CD14-positive monocyte (primary cell): ENCODE data around the gene ECEL1. TPM values are rescaled to one million over a fixed set of nuclear protein-coding genes. Genes with fewer than 3 reads are reported as not detected.
A peak's percentile ranks its signal among the peaks of the same experiment; 100 is the strongest.

ENCODE experiments used
- DNase-seq, 3 donors: peaks; one replicate each; pipeline ENCODE4 v3.0.0-alpha.2; 2011 to 2022
- H2AFZ ChIP-seq: 2 replicates; pipeline ENCODE4 v1.6.0; 2012; ENCODE audit warnings: mild to moderate bottlenecking, low read depth, low read length, inconsistent platforms; ENCODE audit not compliant: insufficient read depth, poor library complexity, severe bottlenecking
- H3K27ac ChIP-seq, 2 donors: 1 replicate in 1 of 2; 2 replicates in 1 of 2; pipeline ENCODE4 v1.5.1; 2012 to 2013; ENCODE audit warnings: low read length in 2 of 2, control low read depth in 1 of 2, inconsistent platforms in 1 of 2, low read depth in 1 of 2, mild to moderate bottlenecking in 1 of 2
- H3K27me3 ChIP-seq, 2 donors: one replicate each; pipeline versions ENCODE4 v1.6.0 to v1.6.1; 2011 to 2013; ENCODE audit warnings: low read length in 2 of 2; ENCODE audit not compliant: control insufficient read depth in 2 of 2, insufficient read depth in 2 of 2
- H3K36me3 ChIP-seq, 2 donors: replicated peaks in 1 of 2; 1 replicate in 1 of 2; 2 replicates in 1 of 2; pipeline versions ENCODE4 v1.5.1 to v1.6.1; 2012 to 2013; ENCODE audit warnings: low read length in 2 of 2, control low read depth in 1 of 2, inconsistent platforms in 1 of 2, mild to moderate bottlenecking in 1 of 2; ENCODE audit not compliant: insufficient read depth in 2 of 2, control insufficient read depth in 1 of 2
- H3K4me1 ChIP-seq, 2 donors: 1 replicate in 1 of 2; 2 replicates in 1 of 2; pipeline versions ENCODE4 v1.5.1 to v1.6.1; 2012 to 2013; ENCODE audit warnings: low read length in 2 of 2, control low read depth in 1 of 2, inconsistent platforms in 1 of 2, mild to moderate bottlenecking in 1 of 2, moderate library complexity in 1 of 2; ENCODE audit not compliant: insufficient read depth in 2 of 2, control insufficient read depth in 1 of 2
- H3K4me2 ChIP-seq: replicated peaks from 2 replicates; pipeline ENCODE3; 2012; ENCODE audit warnings: low read length, moderate library complexity, mild to moderate bottlenecking; ENCODE audit not compliant: poor library complexity, severe bottlenecking; ENCODE audit errors: extremely low read depth
- H3K4me3 ChIP-seq, 3 experiments: fragments of 200-600 bp in 1 of 3; sonication (generic) in 1 of 3; replicated peaks in 1 of 3; 1 replicate in 2 of 3; 2 replicates in 1 of 3; pipeline ENCODE4 v1.5.1; 2011 to 2013; ENCODE audit warnings: low read length in 3 of 3, mild to moderate bottlenecking in 3 of 3, control low read depth in 2 of 3, low read depth in 2 of 3, inconsistent platforms in 1 of 3, moderate library complexity in 1 of 3
- H3K79me2 ChIP-seq: 2 replicates; pipeline ENCODE4 v1.6.0; 2012; ENCODE audit warnings: mild to moderate bottlenecking, control low read depth, inconsistent platforms, low read length, moderate library complexity; ENCODE audit not compliant: insufficient read depth
- H3K9ac ChIP-seq: 2 replicates; pipeline ENCODE4 v1.6.0; 2017; ENCODE audit warnings: low read length, mild to moderate bottlenecking; ENCODE audit not compliant: insufficient read depth, poor library complexity, severe bottlenecking
- H3K9me3 ChIP-seq, 2 donors: replicated peaks in 1 of 2; 1 replicate in 1 of 2; 2 replicates in 1 of 2; pipeline versions ENCODE4 v1.5.1 to v1.6.1; 2012 to 2013; ENCODE audit warnings: low read length in 2 of 2, control low read depth in 1 of 2; ENCODE audit not compliant: control insufficient read depth in 1 of 2, insufficient read depth in 1 of 2
- H4K20me1 ChIP-seq: 2 replicates; pipeline ENCODE4 v1.6.0; 2012; ENCODE audit warnings: mild to moderate bottlenecking, low read length, control low read depth, moderate library complexity; ENCODE audit not compliant: insufficient read depth
- H3K27ac Mint-ChIP-seq, 7 donors: one replicate each; pipeline ENCODE4 v1.8.0; 2020; ENCODE audit warnings: mild to moderate bottlenecking in 7 of 7, mixed read lengths in 7 of 7, moderate library complexity in 6 of 7, inconsistent platforms in 2 of 7
- H3K27me3 Mint-ChIP-seq, 3 donors: one replicate each; pipeline ENCODE4 v1.8.0; 2021 to 2022; ENCODE audit warnings: low read depth in 3 of 3, mild to moderate bottlenecking in 3 of 3, mixed read lengths in 3 of 3, moderate library complexity in 3 of 3, inconsistent platforms in 1 of 3
- H3K36me3 Mint-ChIP-seq, 2 donors: one replicate each; pipeline ENCODE4 v1.8.0; 2020; ENCODE audit warnings: mixed read lengths in 2 of 2, inconsistent platforms in 1 of 2, mild to moderate bottlenecking in 1 of 2
- H3K4me1 Mint-ChIP-seq: one replicate; pipeline ENCODE4 v1.8.0; 2020; ENCODE audit warnings: mild to moderate bottlenecking, mixed read lengths
- H3K4me3 Mint-ChIP-seq, 2 donors: one replicate each; pipeline ENCODE4 v1.8.0; 2020; ENCODE audit warnings: mild to moderate bottlenecking in 2 of 2, mixed read lengths in 2 of 2, moderate library complexity in 1 of 2
- H3K9me3 Mint-ChIP-seq, 7 donors: one replicate each; pipeline ENCODE4 v1.8.0; 2020 to 2022; ENCODE audit warnings: mixed read lengths in 7 of 7, mild to moderate bottlenecking in 6 of 7, moderate library complexity in 6 of 7, inconsistent platforms in 2 of 7
- WGBS: methylation state at CpG from one replicate; pipeline ENCODE4 v1.1.5; 2013; ENCODE audit warnings: missing lambda C conversion rate; ENCODE audit not compliant: insufficient coverage; 5-methylcytosine and 5-hydroxymethylcytosine counted together
- intact Hi-C, 2 donors: fragments of 100-400 bp; cut with micrococcal nuclease; formaldehyde crosslinking; loops; one replicate each; pipeline versions ENCODE4 v1.15.0 to v1.15.1; 2023
- polyA plus RNA-seq, 3 donors: library from polyadenylated mRNA; depleted of rRNA in 1 of 3; unstranded in 2 of 3; stranded (reverse) in 1 of 3; fragments of 300-500 nt in 2 of 3; fragments of >200 nt in 1 of 3; fragmentation: Illumina TruSeq in 2 of 3; gene quantifications; 1 replicate in 2 of 3; 2 replicates in 1 of 3; pipeline ENCODE4 v1.2.3, GENCODE V29; 2012 to 2021
- TF ChIP-seq, protein P1 (sequence below): fragments of 200-600 bp; IDR thresholded peaks from one replicate; pipeline ENCODE4 v1.8.0; 2022; ENCODE audit warnings: antibody characterized with exemption, mild to moderate bottlenecking

ECEL1 gene
- polyA plus RNA-seq, 3 donors, result not detected

DNA sequence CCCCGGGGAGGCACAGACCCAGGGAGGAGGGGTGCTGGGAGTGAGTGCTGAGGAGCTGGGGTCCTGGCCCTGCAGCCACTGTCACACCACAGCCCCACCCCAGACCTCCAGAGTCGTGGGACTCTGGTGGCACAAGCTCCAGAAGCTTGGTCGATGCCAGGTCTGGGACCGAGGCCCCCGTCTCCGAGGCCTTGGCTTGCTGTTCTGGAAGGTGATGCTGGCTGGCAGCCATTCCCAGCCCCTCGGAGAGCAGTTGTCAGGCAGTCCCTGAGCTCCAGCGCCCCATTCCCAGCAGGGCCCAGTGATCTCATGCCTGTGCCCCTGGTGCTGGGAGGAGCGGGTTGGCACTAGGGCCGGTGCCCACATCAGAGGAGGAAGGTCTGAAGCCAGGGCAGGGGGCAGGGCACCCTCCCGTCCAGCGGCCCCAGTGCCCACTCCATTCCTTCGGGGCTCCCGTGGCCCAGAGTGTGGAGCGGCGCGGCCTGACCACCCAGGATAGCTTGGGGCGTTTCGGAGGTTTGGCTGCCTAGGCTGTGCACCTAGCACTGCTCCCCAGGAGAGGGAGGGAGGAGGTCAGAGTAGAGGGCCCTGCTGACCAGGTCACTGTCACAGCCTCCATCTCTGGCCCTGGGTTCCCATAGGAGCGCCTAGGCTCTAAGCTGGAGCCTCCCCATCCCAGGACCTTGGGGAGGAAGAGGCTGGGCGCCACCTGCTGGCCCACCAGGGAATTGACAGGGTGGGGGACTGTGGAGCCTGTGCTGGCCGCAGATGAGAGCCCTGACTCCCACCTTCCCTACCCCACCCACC, 48.5 kb downstream of the ECEL1 start:
- peaks cover 0 to 14% (median 13%) of the 10 kb centered on the region in 3 donors for H3K27me3 Mint-ChIP-seq

DNA sequence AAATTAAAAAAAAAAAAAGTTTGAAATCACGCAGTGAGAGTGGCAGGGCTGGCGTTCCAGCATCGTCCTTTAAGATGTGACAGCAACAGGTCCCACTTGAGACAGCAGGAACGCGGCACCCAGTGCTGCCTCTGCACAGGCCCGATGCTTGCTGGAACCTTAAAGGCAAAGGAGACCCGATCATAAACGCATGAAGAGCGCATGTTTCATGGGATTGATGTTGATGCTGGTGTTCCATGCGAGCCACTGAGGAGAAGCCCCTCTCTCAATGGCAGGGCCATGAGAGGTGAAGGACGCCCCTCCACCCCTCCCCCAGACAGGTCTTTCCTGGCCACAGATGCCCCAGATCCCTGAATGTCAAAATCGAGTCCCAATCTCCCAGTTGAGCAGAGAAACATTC, 49.5 kb downstream of the ECEL1 start:
- intact Hi-C loops, result loop anchor here in 1 of 2 donors (5.0 kb wide), 1 partner anchor 526 kb away; no protein-coding TSS in a partner anchor
- Histone ChIP-seq H3K9me3 (no peaks in the 10 kb centered on the region), H4K20me1 (no peaks in the 10 kb centered on the region), H3K36me3 (no peaks in the 10 kb centered on the region), H3K9ac (no peak overlapping the region), H3K4me2 (no peak overlapping the region), H2AFZ (no peak overlapping the region), H3K27ac (no peak overlapping the region), H3K4me1 (no peaks in the 10 kb centered on the region), H3K27me3 (no peaks in the 10 kb centered on the region), H3K4me3 (no peak overlapping the region), H3K79me2 (no peaks in the 10 kb centered on the region)
- peak overlapping the region in 2 of 7 donors; percentile 13 to 23 for H3K27ac Mint-ChIP-seq
- no peaks in the 10 kb centered on the region for H3K9me3 Mint-ChIP-seq
- no peak for DNase-seq
- 89% methylated on average over 8 of the region's 12 CpGs for WGBS
- TF ChIP-seq, protein P1, sequence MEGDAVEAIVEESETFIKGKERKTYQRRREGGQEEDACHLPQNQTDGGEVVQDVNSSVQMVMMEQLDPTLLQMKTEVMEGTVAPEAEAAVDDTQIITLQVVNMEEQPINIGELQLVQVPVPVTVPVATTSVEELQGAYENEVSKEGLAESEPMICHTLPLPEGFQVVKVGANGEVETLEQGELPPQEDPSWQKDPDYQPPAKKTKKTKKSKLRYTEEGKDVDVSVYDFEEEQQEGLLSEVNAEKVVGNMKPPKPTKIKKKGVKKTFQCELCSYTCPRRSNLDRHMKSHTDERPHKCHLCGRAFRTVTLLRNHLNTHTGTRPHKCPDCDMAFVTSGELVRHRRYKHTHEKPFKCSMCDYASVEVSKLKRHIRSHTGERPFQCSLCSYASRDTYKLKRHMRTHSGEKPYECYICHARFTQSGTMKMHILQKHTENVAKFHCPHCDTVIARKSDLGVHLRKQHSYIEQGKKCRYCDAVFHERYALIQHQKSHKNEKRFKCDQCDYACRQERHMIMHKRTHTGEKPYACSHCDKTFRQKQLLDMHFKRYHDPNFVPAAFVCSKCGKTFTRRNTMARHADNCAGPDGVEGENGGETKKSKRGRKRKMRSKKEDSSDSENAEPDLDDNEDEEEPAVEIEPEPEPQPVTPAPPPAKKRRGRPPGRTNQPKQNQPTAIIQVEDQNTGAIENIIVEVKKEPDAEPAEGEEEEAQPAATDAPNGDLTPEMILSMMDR, result no peak
- H3K4me1 Mint-ChIP-seq, result peaks cover 3% of the 10 kb centered on the region
- H3K27me3 Mint-ChIP-seq, result peaks cover 0 to 16% (median 13%) of the 10 kb centered on the region in 3 donors
- no peaks in the 10 kb centered on the region for H3K36me3 Mint-ChIP-seq
- H3K4me3 Mint-ChIP-seq, result no peak overlapping the region

More for the DNA sequence above, 48.5 kb downstream of the ECEL1 start:
- Histone ChIP-seq H3K4me1 (no peaks in the 10 kb centered on the region), H3K9ac (no peak overlapping the region), H3K79me2 (no peaks in the 10 kb centered on the region), H3K36me3 (no peaks in the 10 kb centered on the region), H3K4me3 (no peak overlapping the region), H3K27me3 (no peaks in the 10 kb centered on the region), H2AFZ (no peak overlapping the region), H3K27ac (no peak overlapping the region), H4K20me1 (no peaks in the 10 kb centered on the region), H3K9me3 (no peaks in the 10 kb centered on the region), H3K4me2 (no peak overlapping the region)
- intact Hi-C loops, result loop anchor here in 1 of 2 donors (5.0 kb wide), 1 partner anchor 527 kb away; no protein-coding TSS in a partner anchor
- WGBS, result 84% methylated on average over 19 of the region's 22 CpGs
- Mint-ChIP-seq H3K4me3 (no peak overlapping the region), H3K27ac (no peak overlapping the region), H3K36me3 (no peaks in the 10 kb centered on the region), H3K4me1 (peaks cover 3% of the 10 kb centered on the region), H3K9me3 (no peaks in the 10 kb centered on the region)
- TF ChIP-seq, protein P1, result peak; percentile 80
- DNase-seq, result peak in 1 of 3 donors; percentile 13
